ENCODE data around the gene NOB1.

NOB1 gene

GRCh38 chr16:69717066-69717465 is 37.7 kb downstream of the NOB1 start:
- peaks cover 42% of the 10 kb centered on the region for H3K36me3 ChIP-seq (ENCODE audit: control insufficient read depth, insufficient read depth, low read length)
- no peak overlapping the region for H3K9ac ChIP-seq (ENCODE audit: low read length)
- no peaks in the 10 kb centered on the region for H3K9me3 ChIP-seq (ENCODE audit: control insufficient read depth, insufficient read depth, low read depth, low read length)
- no peak overlapping the region for H3K27ac ChIP-seq (ENCODE audit: low read depth, low read length)
- no peaks in the 10 kb centered on the region for H3K27me3 ChIP-seq (ENCODE audit: control insufficient read depth, insufficient read depth, low read length)
- no peak overlapping the region for H3K4me3 ChIP-seq (ENCODE audit: low read depth, low read length)
- no peaks in the 10 kb centered on the region; the same call in 1 of the 2 replicates for H3K4me1 ChIP-seq (ENCODE audit: control insufficient read depth, insufficient read depth, low read length)

- no peak overlapping the region for H3K9ac ChIP-seq (ENCODE audit: low read length)
- no peaks in the 10 kb centered on the region for H3K27me3 ChIP-seq (ENCODE audit: control insufficient read depth, insufficient read depth, low read length)
- peaks cover 53% of the 10 kb centered on the region for H3K36me3 ChIP-seq (ENCODE audit: control insufficient read depth, insufficient read depth, low read length)
- no peak overlapping the region for H3K27ac ChIP-seq (ENCODE audit: low read depth, low read length)
- H3K9me3 ChIP-seq (ENCODE audit: control insufficient read depth, insufficient read depth, low read depth, low read length): no peaks in the 10 kb centered on the region
- no peaks in the 10 kb centered on the region for H3K4me1 ChIP-seq (ENCODE audit: control insufficient read depth, insufficient read depth, low read length)
- no peak overlapping the region for H3K4me3 ChIP-seq (ENCODE audit: low read depth, low read length)
Measured at GRCh38 chr16:69712914-69713581, 41.7 kb downstream of the NOB1 start.

GRCh38 chr16:69712277-69712676 is 42.4 kb downstream of the NOB1 start:
- Histone ChIP-seq H3K27me3 (ENCODE audit: control insufficient read depth, insufficient read depth, low read length) (no peaks in the 10 kb centered on the region), H3K4me1 (ENCODE audit: control insufficient read depth, insufficient read depth, low read length) (no peaks in the 10 kb centered on the region), H3K4me3 (ENCODE audit: low read depth, low read length) (no peak overlapping the region), H3K27ac (ENCODE audit: low read depth, low read length) (no peak overlapping the region), H3K9me3 (ENCODE audit: control insufficient read depth, insufficient read depth, low read depth, low read length) (no peaks in the 10 kb centered on the region), H3K9ac (ENCODE audit: low read length) (no peak overlapping the region), H3K36me3 (ENCODE audit: control insufficient read depth, insufficient read depth, low read length) (peaks cover 47% of the 10 kb centered on the region)

- no peak overlapping the region for H3K9ac ChIP-seq (ENCODE audit: low read length)
- no peaks in the 10 kb centered on the region for H3K9me3 ChIP-seq (ENCODE audit: control insufficient read depth, insufficient read depth, low read depth, low read length)
- no peak overlapping the region for H3K4me3 ChIP-seq (ENCODE audit: low read depth, low read length)
- no peak overlapping the region for H3K27ac ChIP-seq (ENCODE audit: low read depth, low read length)
- peaks cover 40% of the 10 kb centered on the region for H3K36me3 ChIP-seq (ENCODE audit: control insufficient read depth, insufficient read depth, low read length)
- H3K4me1 ChIP-seq (ENCODE audit: control insufficient read depth, insufficient read depth, low read length): no peaks in the 10 kb centered on the region
- no peaks in the 10 kb centered on the region for H3K27me3 ChIP-seq (ENCODE audit: control insufficient read depth, insufficient read depth, low read length)
Measured at GRCh38 chr16:69711115-69711740, 43.5 kb downstream of the NOB1 start.

- Histone ChIP-seq H3K4me3 (ENCODE audit: low read depth, low read length) (no peak overlapping the region), H3K27ac (ENCODE audit: low read depth, low read length) (no peak overlapping the region), H3K4me1 (ENCODE audit: control insufficient read depth, insufficient read depth, low read length) (no peaks in the 10 kb centered on the region), H3K36me3 (ENCODE audit: control insufficient read depth, insufficient read depth, low read length) (peaks cover 29% of the 10 kb centered on the region), H3K27me3 (ENCODE audit: control insufficient read depth, insufficient read depth, low read length) (no peaks in the 10 kb centered on the region), H3K9ac (ENCODE audit: low read length) (no peak overlapping the region), H3K9me3 (ENCODE audit: control insufficient read depth, insufficient read depth, low read depth, low read length) (no peaks in the 10 kb centered on the region)
Measured at GRCh38 chr16:69709456-69710084, 45.2 kb downstream of the NOB1 start.

GRCh38 chr16:69707920-69708683 is 46.6 kb downstream of the NOB1 start:
- peaks cover 25% of the 10 kb centered on the region for H3K36me3 ChIP-seq (ENCODE audit: control insufficient read depth, insufficient read depth, low read length)
- H3K9ac ChIP-seq (ENCODE audit: low read length): no peak overlapping the region
- no peaks in the 10 kb centered on the region for H3K9me3 ChIP-seq (ENCODE audit: control insufficient read depth, insufficient read depth, low read depth, low read length)
- no peak overlapping the region for H3K4me3 ChIP-seq (ENCODE audit: low read depth, low read length)
- no peaks in the 10 kb centered on the region for H3K4me1 ChIP-seq (ENCODE audit: control insufficient read depth, insufficient read depth, low read length)
- no peak overlapping the region for H3K27ac ChIP-seq (ENCODE audit: low read depth, low read length)
- H3K27me3 ChIP-seq (ENCODE audit: control insufficient read depth, insufficient read depth, low read length): no peaks in the 10 kb centered on the region

GRCh38 chr16:69706975-69707340 is 47.8 kb downstream of the NOB1 start:
- H3K4me3 ChIP-seq (ENCODE audit: low read depth, low read length): no peak overlapping the region
- H3K27me3 ChIP-seq (ENCODE audit: control insufficient read depth, insufficient read depth, low read length): no peaks in the 10 kb centered on the region
- no peak overlapping the region for H3K9ac ChIP-seq (ENCODE audit: low read length)
- no peaks in the 10 kb centered on the region for H3K4me1 ChIP-seq (ENCODE audit: control insufficient read depth, insufficient read depth, low read length)
- H3K27ac ChIP-seq (ENCODE audit: low read depth, low read length): no peak overlapping the region
- H3K9me3 ChIP-seq (ENCODE audit: control insufficient read depth, insufficient read depth, low read depth, low read length): no peaks in the 10 kb centered on the region
- H3K36me3 ChIP-seq (ENCODE audit: control insufficient read depth, insufficient read depth, low read length): peaks cover 14% of the 10 kb centered on the region

- Histone ChIP-seq H3K36me3 (ENCODE audit: control insufficient read depth, insufficient read depth, low read length) (peaks cover 12% of the 10 kb centered on the region), H3K9ac (ENCODE audit: low read length) (no peak overlapping the region), H3K9me3 (ENCODE audit: control insufficient read depth, insufficient read depth, low read depth, low read length) (no peaks in the 10 kb centered on the region), H3K27me3 (ENCODE audit: control insufficient read depth, insufficient read depth, low read length) (no peaks in the 10 kb centered on the region), H3K4me1 (ENCODE audit: control insufficient read depth, insufficient read depth, low read length) (no peaks in the 10 kb centered on the region), H3K27ac (ENCODE audit: low read depth, low read length) (no peak overlapping the region), H3K4me3 (ENCODE audit: low read depth, low read length) (no peak overlapping the region)
Measured at GRCh38 chr16:69706256-69706974, 48.3 kb downstream of the NOB1 start.

- H3K4me1 ChIP-seq (ENCODE audit: control insufficient read depth, insufficient read depth, low read length): no peaks in the 10 kb centered on the region
- peaks cover 6% of the 10 kb centered on the region for H3K36me3 ChIP-seq (ENCODE audit: control insufficient read depth, insufficient read depth, low read length)
- no peaks in the 10 kb centered on the region for H3K9me3 ChIP-seq (ENCODE audit: control insufficient read depth, insufficient read depth, low read depth, low read length)
- H3K27ac ChIP-seq (ENCODE audit: low read depth, low read length): no peak overlapping the region
- no peak overlapping the region for H3K4me3 ChIP-seq (ENCODE audit: low read depth, low read length)
- no peak overlapping the region for H3K9ac ChIP-seq (ENCODE audit: low read length)
- H3K27me3 ChIP-seq (ENCODE audit: control insufficient read depth, insufficient read depth, low read length): no peaks in the 10 kb centered on the region
Measured at GRCh38 chr16:69703638-69704037, 51.1 kb downstream of the NOB1 start.

GRCh38 chr16:69701866-69702265 is 52.9 kb downstream of the NOB1 start:
- Histone ChIP-seq H3K4me3 (ENCODE audit: low read depth, low read length) (no peak overlapping the region), H3K9ac (ENCODE audit: low read length) (no peak overlapping the region), H3K27me3 (ENCODE audit: control insufficient read depth, insufficient read depth, low read length) (no peaks in the 10 kb centered on the region), H3K4me1 (ENCODE audit: control insufficient read depth, insufficient read depth, low read length) (no peaks in the 10 kb centered on the region), H3K36me3 (ENCODE audit: control insufficient read depth, insufficient read depth, low read length) (peaks cover 10% of the 10 kb centered on the region), H3K27ac (ENCODE audit: low read depth, low read length) (no peak overlapping the region), H3K9me3 (ENCODE audit: control insufficient read depth, insufficient read depth, low read depth, low read length) (no peaks in the 10 kb centered on the region)

All from HUES6 (cell line).